GM10847 (cell line): Measurements from ENCODE around the gene PRKAB2.

Experiments
- POLR2A ChIP-seq: IDR thresholded peaks from 2 replicates; pipeline ENCODE4 v1.6.1; 2011; ENCODE audit not compliant: insufficient read length; ENCODE audit errors: extremely low read depth

PRKAB2 gene

GRCh38 chr1:147201276-147201675 is 29.0 kb upstream of the PRKAB2 start:
- TF ChIP-seq POLR2A, result no peak

GRCh38 chr1:147189514-147189913 is 17.2 kb upstream of the PRKAB2 start:
- TF ChIP-seq POLR2A, result no peak

GRCh38 chr1:147185432-147185831 is 13.2 kb upstream of the PRKAB2 start:
- no peak for TF ChIP-seq POLR2A

GRCh38 chr1:147177611-147178380 is 5.5 kb upstream of the PRKAB2 start:
- TF ChIP-seq POLR2A, result no peak

GRCh38 chr1:147171399-147172167 is 687 bp downstream of the PRKAB2 start:
- TF ChIP-seq POLR2A, result no peak

GRCh38 chr1:147169840-147170674 is 2.2 kb downstream of the PRKAB2 start:
- TF ChIP-seq POLR2A, result no peak

GRCh38 chr1:147169171-147169570 is 3.1 kb downstream of the PRKAB2 start:
- TF ChIP-seq POLR2A, result no peak

- no peak for TF ChIP-seq POLR2A
Measured at GRCh38 chr1:147168626-147169058, 3.6 kb downstream of the PRKAB2 start.

GRCh38 chr1:147167365-147167764 is 4.9 kb downstream of the PRKAB2 start:
- TF ChIP-seq POLR2A, result no peak

- no peak for TF ChIP-seq POLR2A
Measured at GRCh38 chr1:147163019-147163418, 9.3 kb downstream of the PRKAB2 start.

- no peak for TF ChIP-seq POLR2A
Measured at GRCh38 chr1:147162093-147162492, 10.2 kb downstream of the PRKAB2 start.

- no peak for TF ChIP-seq POLR2A
Measured at GRCh38 chr1:147156642-147157041, 15.6 kb downstream of the PRKAB2 start.

GRCh38 chr1:147152772-147153171 is 19.5 kb downstream of the PRKAB2 start:
- TF ChIP-seq POLR2A, result no peak

GRCh38 chr1:147151244-147151643 is 21.0 kb downstream of the PRKAB2 start:
- TF ChIP-seq POLR2A, result no peak

- TF ChIP-seq POLR2A, result no peak
Measured at GRCh38 chr1:147142886-147143285, 29.4 kb downstream of the PRKAB2 start.
